ENCODE measurements around the gene HNRNPA0. TPM values are rescaled to one million over a fixed set of nuclear protein-coding genes. Genes with fewer than 3 reads are reported as not detected.

HNRNPA0 gene
- total and polyA plus RNA-seq, 9 of the 15 experiments (the other 6 are each of a cell fraction or from before 2014, with no cell fraction given), result 5.0 to 33.3 (median 10.7) TPM

DNA sequence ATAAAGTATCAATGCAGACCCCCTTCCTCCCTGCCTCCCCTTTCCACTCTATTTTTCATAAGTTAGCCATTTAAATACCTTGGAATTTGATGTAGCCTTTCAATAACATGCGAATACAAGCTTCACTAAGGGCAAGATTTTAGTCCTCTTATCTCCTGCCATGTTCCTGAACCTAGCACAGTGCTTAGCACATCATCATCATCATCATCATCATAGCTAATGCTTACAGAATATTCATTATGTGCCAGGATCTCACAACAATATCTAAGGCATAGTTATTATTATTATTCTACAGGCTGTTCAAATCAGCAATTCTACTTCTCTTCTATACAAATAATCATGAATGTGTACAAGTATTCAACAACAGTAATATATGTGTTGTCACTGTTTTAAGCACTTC is 38.7 kb downstream of the HNRNPA0 start:
- no peaks in the 10 kb centered on the region for H3K9me3 ChIP-seq (replicated peaks; ENCODE audit: control insufficient read depth, insufficient read depth, low read depth, low read length)
- CTCF ChIA-PET (ENCODE audit: low intra/inter-chr PET ratio), result no interaction called here

More for the DNA sequence above, 38.7 kb downstream of the HNRNPA0 start:
- DNase-seq (ENCODE audit: extremely low read depth in 1 of 4, low spot score in 3 of 4) (no peak), FAIRE-seq (no peak), ATAC-seq (no peak)
- Histone ChIP-seq H2AFZ (ENCODE audit: low read depth, low read length) (no peak overlapping the region), H3K79me2 (ENCODE audit: control insufficient read depth, insufficient read depth, low read length) (no peaks in the 10 kb centered on the region), H4K20me1 (replicated peaks; ENCODE audit: control insufficient read depth, insufficient read depth, low read length) (no peaks in the 10 kb centered on the region), H3K9me1 (ENCODE audit: control insufficient read depth, insufficient read depth, low read length) (no peaks in the 10 kb centered on the region), H3K4me3 (no peak overlapping the region), H3K9ac (ENCODE audit: insufficient read depth in 1 of 2, low read depth in 2 of 2, low read length in 2 of 2) (no peak overlapping the region), H3K36me3 (ENCODE audit: control insufficient read depth, insufficient read depth, low read length) (no peaks in the 10 kb centered on the region), H3K27ac (ENCODE audit: extremely low read depth, low read depth, low read length) (no peak overlapping the region), H3K4me1 (replicated peaks in 1 of 2; ENCODE audit: control insufficient read depth in 2 of 2, insufficient read depth in 2 of 2, low read length in 2 of 2) (no peaks in the 10 kb centered on the region), H3K27me3 (ENCODE audit: control insufficient read depth in 2 of 2, insufficient read depth in 2 of 2, low read length in 2 of 2) (no peaks in the 10 kb centered on the region), H3K4me2 (ENCODE audit: insufficient read depth, low read length) (no peak overlapping the region)
- no TSS peak for BruUV-seq (replicated peaks)
- 0% methylated on average over 1 of the region's 1 CpG for WGBS (ENCODE audit: insufficient coverage, low coverage, missing lambda C conversion rate)
- TF ChIP-seq CCAR2 (IDR thresholded peaks at IDR 0.05; ENCODE audit: low read depth, low read length) (no peak), RBBP5 (IDR thresholded peaks at IDR 0.05; ENCODE audit: borderline replicate concordance, insufficient read depth, low read length, poor library complexity, severe bottlenecking) (no peak), ZNF263 (CRISPR knock-in tag; IDR thresholded peaks at IDR 0.05; ENCODE audit: borderline replicate concordance) (no peak), CXXC5 (CRISPR knock-in tag; IDR thresholded peaks at IDR 0.05) (no peak), MCM2 (IDR thresholded peaks at IDR 0.05; ENCODE audit: low read depth) (no peak), TFAM (CRISPR knock-in tag; conservative IDR thresholded peaks at IDR 0.05) (no peak), SAFB2 (IDR thresholded peaks at IDR 0.05; ENCODE audit: borderline replicate concordance, low read depth, low read length, severe bottlenecking) (no peak), BRD4 (IDR thresholded peaks at IDR 0.05) (no peak), HOXB6 (CRISPR knock-in tag; IDR thresholded peaks at IDR 0.05; ENCODE audit: borderline replicate concordance) (no peak), SAFB (IDR thresholded peaks at IDR 0.05; ENCODE audit: borderline replicate concordance, low read depth, low read length) (no peak)
- TF ChIP-seq, protein P1, sequence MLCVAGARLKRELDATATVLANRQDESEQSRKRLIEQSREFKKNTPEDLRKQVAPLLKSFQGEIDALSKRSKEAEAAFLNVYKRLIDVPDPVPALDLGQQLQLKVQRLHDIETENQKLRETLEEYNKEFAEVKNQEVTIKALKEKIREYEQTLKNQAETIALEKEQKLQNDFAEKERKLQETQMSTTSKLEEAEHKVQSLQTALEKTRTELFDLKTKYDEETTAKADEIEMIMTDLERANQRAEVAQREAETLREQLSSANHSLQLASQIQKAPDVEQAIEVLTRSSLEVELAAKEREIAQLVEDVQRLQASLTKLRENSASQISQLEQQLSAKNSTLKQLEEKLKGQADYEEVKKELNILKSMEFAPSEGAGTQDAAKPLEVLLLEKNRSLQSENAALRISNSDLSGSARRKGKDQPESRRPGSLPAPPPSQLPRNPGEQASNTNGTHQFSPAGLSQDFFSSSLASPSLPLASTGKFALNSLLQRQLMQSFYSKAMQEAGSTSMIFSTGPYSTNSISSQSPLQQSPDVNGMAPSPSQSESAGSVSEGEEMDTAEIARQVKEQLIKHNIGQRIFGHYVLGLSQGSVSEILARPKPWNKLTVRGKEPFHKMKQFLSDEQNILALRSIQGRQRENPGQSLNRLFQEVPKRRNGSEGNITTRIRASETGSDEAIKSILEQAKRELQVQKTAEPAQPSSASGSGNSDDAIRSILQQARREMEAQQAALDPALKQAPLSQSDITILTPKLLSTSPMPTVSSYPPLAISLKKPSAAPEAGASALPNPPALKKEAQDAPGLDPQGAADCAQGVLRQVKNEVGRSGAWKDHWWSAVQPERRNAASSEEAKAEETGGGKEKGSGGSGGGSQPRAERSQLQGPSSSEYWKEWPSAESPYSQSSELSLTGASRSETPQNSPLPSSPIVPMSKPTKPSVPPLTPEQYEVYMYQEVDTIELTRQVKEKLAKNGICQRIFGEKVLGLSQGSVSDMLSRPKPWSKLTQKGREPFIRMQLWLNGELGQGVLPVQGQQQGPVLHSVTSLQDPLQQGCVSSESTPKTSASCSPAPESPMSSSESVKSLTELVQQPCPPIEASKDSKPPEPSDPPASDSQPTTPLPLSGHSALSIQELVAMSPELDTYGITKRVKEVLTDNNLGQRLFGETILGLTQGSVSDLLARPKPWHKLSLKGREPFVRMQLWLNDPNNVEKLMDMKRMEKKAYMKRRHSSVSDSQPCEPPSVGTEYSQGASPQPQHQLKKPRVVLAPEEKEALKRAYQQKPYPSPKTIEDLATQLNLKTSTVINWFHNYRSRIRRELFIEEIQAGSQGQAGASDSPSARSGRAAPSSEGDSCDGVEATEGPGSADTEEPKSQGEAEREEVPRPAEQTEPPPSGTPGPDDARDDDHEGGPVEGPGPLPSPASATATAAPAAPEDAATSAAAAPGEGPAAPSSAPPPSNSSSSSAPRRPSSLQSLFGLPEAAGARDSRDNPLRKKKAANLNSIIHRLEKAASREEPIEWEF (CRISPR knock-in tag; IDR thresholded peaks at IDR 0.05), result no peak
- intact Hi-C loops (cut with micrococcal nuclease) (no loop called here), in situ Hi-C loops (cut with MboI) (no loop called here)
- POLR2A ChIA-PET, result interaction anchor here (0.7 kb wide), 1 partner anchor 488 kb away, joined by 3 read pairs; no protein-coding TSS in a partner anchor

Measured in K562 (cell line).